Measurements from ENCODE around the gene GPR84. TPM values are rescaled to one million over a fixed set of nuclear protein-coding genes. Genes with fewer than 3 reads are reported as not detected.
A peak's percentile ranks its signal among the peaks of the same experiment; 100 is the strongest.

Gene GPR84
- total and polyA plus RNA-seq, 2 of the 13 experiments (the other 11 are each of a cell fraction or from before 2014, with no cell fraction given): not detected

DNA sequence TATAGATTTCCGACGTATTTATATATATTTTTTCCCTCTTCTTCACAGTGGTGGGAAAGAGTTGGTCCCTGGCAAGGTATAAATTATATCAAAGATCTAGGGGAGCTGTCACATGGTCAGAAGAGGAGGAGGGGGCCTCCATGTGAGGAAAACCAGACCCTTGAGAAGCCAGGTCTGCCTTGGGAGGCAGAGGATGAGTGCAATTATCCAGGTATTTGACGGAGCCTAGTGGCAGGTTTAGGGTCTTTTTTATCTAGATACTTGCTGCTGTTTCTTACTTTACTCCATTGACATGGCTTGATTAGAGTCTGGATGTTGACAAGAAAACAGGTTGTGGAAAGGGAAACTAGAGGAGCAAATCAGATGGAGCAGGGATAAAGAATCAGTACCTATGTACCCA lies 33.8 kb downstream of the GPR84 start:
- ATAC-seq: no peak
- Histone ChIP-seq H3K79me2 (ENCODE audit: insufficient read depth, low read length) (peaks cover 34% of the 10 kb centered on the region), H2AFZ (ENCODE audit: low read length) (no peak overlapping the region), H3K36me3 (replicated peaks in 1 of 2; ENCODE audit: control insufficient read depth in 1 of 2, insufficient read depth in 2 of 2, low read length in 2 of 2) (peaks cover 0 to 1% of the 10 kb centered on the region in 2 experiments; a peak in 2 of 5 replicates), H4K20me1 (ENCODE audit: insufficient read depth, low read length) (no peaks in the 10 kb centered on the region), H3K27ac (ENCODE audit: extremely low read length, insufficient read depth, low read length) (peak overlapping the region; percentile 22), H3K4me2 (ENCODE audit: low read depth, low read length) (no peak overlapping the region), H3K27me3 (ENCODE audit: control insufficient read depth in 1 of 2, insufficient read depth in 2 of 2, low read length in 2 of 2) (no peaks in the 10 kb centered on the region; a peak in 1 of 5 replicates), H3K9me3 (ENCODE audit: low read length) (no peaks in the 10 kb centered on the region), H3K9ac (ENCODE audit: insufficient read depth, low read depth, low read length) (no peak overlapping the region), H3K4me1 (ENCODE audit: insufficient read depth, low read length) (peaks cover 71% of the 10 kb centered on the region), H3K4me3 (replicated peaks in 1 of 3; ENCODE audit: insufficient read depth in 1 of 3, low read depth in 2 of 3, low read length in 3 of 3) (no peak overlapping the region)
- no peak for FAIRE-seq
- DNase-seq (ENCODE audit: low spot score): no peak
- ChIA-PET POLR2A (no interaction called here), CTCF (ENCODE audit: low intra/inter-chr PET ratio, low total read pairs) (no interaction called here)
- 100% methylated on average over 3 of the region's 3 CpGs for WGBS (ENCODE audit: low lambda C conversion rate)
- in situ Hi-C loops (cut with HindIII; ENCODE audit: extremely low pct_ligation_motif_present, low pct_unique_long_range_greater_than_20kb): no loop called here
- no TSS peak for BruUV-seq (replicated peaks)
- intact Hi-C loops (cut with micrococcal nuclease; ENCODE audit: unreplicated experiment): no loop called here
- TF ChIP-seq TBX3 (IDR thresholded peaks at IDR 0.05; ENCODE audit: borderline replicate concordance) (no peak), SMARCC2 (IDR thresholded peaks at IDR 0.05) (no peak), ZNF703 (CRISPR knock-in tag; IDR thresholded peaks at IDR 0.05; ENCODE audit: borderline replicate concordance) (no peak), ZNF879 (CRISPR knock-in tag; IDR thresholded peaks at IDR 0.05) (no peak), KLF9 (CRISPR knock-in tag; IDR thresholded peaks at IDR 0.05; ENCODE audit: low read depth) (no peak), BRD4 (CRISPR knock-in tag; IDR thresholded peaks at IDR 0.05) (no peak), THYN1 (CRISPR knock-in tag; IDR thresholded peaks at IDR 0.05; ENCODE audit: borderline replicate concordance, low read depth) (no peak), FOXK2 (IDR thresholded peaks at IDR 0.05) (no peak), RARG (CRISPR knock-in tag; IDR thresholded peaks at IDR 0.05; ENCODE audit: low read depth) (no peak), MTF1 (CRISPR knock-in tag; IDR thresholded peaks at IDR 0.05) (no peak), MAZ (IDR thresholded peaks at IDR 0.05; ENCODE audit: borderline replicate concordance, low read depth, low read length) (no peak), MAZ (CRISPR knock-in tag; IDR thresholded peaks at IDR 0.05; ENCODE audit: low read depth) (no peak), GTF2F1 (IDR thresholded peaks at IDR 0.05; ENCODE audit: low read length) (no peak)
- TF ChIP-seq, protein P1, sequence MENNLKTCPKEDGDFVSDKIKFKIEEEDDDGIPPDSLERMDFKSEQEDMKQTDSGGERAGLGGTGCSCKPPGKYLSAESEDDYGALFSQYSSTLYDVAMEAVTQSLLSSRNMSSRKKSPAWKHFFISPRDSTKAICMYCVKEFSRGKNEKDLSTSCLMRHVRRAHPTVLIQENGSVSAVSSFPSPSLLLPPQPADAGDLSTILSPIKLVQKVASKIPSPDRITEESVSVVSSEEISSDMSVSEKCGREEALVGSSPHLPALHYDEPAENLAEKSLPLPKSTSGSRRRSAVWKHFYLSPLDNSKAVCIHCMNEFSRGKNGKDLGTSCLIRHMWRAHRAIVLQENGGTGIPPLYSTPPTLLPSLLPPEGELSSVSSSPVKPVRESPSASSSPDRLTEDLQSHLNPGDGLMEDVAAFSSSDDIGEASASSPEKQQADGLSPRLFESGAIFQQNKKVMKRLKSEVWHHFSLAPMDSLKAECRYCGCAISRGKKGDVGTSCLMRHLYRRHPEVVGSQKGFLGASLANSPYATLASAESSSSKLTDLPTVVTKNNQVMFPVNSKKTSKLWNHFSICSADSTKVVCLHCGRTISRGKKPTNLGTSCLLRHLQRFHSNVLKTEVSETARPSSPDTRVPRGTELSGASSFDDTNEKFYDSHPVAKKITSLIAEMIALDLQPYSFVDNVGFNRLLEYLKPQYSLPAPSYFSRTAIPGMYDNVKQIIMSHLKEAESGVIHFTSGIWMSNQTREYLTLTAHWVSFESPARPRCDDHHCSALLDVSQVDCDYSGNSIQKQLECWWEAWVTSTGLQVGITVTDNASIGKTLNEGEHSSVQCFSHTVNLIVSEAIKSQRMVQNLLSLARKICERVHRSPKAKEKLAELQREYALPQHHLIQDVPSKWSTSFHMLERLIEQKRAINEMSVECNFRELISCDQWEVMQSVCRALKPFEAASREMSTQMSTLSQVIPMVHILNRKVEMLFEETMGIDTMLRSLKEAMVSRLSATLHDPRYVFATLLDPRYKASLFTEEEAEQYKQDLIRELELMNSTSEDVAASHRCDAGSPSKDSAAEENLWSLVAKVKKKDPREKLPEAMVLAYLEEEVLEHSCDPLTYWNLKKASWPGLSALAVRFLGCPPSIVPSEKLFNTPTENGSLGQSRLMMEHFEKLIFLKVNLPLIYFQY (CRISPR knock-in tag; IDR thresholded peaks at IDR 0.05; ENCODE audit: borderline replicate concordance): no peak
- TF ChIP-seq, protein P2, sequence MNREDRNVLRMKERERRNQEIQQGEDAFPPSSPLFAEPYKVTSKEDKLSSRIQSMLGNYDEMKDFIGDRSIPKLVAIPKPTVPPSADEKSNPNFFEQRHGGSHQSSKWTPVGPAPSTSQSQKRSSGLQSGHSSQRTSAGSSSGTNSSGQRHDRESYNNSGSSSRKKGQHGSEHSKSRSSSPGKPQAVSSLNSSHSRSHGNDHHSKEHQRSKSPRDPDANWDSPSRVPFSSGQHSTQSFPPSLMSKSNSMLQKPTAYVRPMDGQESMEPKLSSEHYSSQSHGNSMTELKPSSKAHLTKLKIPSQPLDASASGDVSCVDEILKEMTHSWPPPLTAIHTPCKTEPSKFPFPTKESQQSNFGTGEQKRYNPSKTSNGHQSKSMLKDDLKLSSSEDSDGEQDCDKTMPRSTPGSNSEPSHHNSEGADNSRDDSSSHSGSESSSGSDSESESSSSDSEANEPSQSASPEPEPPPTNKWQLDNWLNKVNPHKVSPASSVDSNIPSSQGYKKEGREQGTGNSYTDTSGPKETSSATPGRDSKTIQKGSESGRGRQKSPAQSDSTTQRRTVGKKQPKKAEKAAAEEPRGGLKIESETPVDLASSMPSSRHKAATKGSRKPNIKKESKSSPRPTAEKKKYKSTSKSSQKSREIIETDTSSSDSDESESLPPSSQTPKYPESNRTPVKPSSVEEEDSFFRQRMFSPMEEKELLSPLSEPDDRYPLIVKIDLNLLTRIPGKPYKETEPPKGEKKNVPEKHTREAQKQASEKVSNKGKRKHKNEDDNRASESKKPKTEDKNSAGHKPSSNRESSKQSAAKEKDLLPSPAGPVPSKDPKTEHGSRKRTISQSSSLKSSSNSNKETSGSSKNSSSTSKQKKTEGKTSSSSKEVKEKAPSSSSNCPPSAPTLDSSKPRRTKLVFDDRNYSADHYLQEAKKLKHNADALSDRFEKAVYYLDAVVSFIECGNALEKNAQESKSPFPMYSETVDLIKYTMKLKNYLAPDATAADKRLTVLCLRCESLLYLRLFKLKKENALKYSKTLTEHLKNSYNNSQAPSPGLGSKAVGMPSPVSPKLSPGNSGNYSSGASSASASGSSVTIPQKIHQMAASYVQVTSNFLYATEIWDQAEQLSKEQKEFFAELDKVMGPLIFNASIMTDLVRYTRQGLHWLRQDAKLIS (CRISPR knock-in tag; IDR thresholded peaks at IDR 0.05): no peak
- TF ChIP-seq, protein P3, sequence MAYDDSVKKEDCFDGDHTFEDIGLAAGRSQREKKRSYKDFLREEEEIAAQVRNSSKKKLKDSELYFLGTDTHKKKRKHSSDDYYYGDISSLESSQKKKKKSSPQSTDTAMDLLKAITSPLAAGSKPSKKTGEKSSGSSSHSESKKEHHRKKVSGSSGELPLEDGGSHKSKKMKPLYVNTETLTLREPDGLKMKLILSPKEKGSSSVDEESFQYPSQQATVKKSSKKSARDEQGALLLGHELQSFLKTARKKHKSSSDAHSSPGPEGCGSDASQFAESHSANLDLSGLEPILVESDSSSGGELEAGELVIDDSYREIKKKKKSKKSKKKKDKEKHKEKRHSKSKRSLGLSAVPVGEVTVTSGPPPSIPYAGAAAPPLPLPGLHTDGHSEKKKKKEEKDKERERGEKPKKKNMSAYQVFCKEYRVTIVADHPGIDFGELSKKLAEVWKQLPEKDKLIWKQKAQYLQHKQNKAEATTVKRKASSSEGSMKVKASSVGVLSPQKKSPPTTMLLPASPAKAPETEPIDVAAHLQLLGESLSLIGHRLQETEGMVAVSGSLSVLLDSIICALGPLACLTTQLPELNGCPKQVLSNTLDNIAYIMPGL (CRISPR knock-in tag; IDR thresholded peaks at IDR 0.05; ENCODE audit: borderline replicate concordance in 1 of 2, low read depth in 1 of 2): no peak
- TF ChIP-seq, protein P4, sequence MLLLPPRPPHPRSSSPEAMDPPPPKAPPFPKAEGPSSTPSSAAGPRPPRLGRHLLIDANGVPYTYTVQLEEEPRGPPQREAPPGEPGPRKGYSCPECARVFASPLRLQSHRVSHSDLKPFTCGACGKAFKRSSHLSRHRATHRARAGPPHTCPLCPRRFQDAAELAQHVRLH (CRISPR knock-in tag; IDR thresholded peaks at IDR 0.05; ENCODE audit: borderline replicate concordance, low read depth): no peak
